Measurements from ENCODE around the gene GNG3.
"Not testable (repeated sequence)": the region's sequence is repeated elsewhere in the genome, so short reads cannot be mapped to it uniquely, and the experiment has no call there.

GNG3 gene

GRCh38 chr11:62716816-62717215, 9.3 kb downstream of the GNG3 start:
- no peak for DNase-seq (ENCODE audit: low read depth, low spot score)

DNA sequence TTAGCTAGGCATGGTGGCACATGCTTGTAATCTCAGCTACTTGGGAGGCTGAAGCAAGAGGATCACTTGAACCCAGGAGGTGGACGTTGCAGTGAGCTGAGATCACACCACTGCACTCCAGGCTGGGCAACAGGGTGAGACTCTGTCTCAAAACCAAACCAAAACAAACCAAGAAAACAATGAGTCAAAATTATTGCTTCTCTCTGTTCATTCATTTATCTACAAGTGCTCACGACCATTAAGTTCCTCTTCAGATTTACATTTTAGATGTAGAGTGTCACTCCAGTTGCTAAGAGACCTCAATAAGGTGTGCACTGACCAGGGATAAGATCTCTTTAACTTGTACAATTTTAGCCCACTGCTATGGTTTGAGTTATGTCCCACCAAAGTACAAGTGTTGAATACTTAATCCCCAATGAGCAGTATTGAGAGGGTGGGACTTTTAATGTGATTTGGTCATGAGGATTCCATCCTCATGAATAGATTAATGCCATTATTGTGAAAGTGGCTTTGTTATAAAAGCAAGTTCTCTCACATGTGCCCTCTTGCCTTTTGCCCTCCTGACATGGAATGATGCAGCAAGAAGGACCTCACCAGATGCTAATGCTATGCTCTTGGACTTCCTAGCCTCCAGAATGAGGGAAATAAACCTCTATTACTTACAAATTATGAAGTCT, 12.0 kb downstream of the GNG3 start:
- DNase-seq (ENCODE audit: low read depth, low spot score), result no peak

DNA sequence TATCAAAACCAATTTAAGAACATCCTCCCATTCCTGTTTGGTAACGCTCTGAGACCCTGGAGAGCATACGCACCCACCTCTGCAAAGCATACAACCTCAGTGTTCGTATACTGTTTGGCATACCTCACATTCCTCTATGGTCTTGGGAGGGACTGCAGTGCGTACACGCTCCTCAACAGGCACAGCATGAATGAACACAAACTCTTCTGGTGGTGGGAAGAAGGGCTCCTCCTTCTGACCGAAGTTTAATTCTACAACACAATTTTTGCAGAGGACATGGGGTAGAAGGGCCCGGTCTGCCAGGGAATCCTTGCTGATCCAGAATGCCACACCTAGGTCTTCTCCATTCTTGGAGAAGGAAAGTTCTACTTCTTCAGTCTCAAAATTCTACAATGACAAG, 14.5 kb downstream of the GNG3 start:
- no peak for DNase-seq (ENCODE audit: low read depth, low spot score)

DNA sequence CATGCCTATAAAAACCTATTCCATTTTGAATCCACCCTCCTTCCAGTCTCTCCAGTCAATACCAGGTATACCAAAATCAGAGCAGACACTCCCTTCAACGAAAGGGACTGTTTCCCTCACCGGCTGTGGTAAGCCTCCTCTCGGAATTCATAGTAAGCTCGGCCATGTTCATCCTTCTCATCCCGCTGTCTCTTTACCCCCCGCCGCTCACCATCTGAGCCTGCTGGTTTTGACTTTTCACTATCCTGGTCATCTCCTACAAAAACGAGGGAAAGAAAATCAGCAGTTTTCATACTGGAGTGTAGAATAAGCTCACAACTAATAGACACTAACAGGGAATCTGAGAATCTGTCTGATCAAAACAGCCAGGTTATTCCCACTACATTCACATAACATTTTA, 16.7 kb downstream of the GNG3 start:
- no peak for DNase-seq (ENCODE audit: low read depth, low spot score)

GRCh38 chr11:62725646-62726045, 18.2 kb downstream of the GNG3 start:
- DNase-seq (ENCODE audit: low read depth, low spot score), result no peak

DNA sequence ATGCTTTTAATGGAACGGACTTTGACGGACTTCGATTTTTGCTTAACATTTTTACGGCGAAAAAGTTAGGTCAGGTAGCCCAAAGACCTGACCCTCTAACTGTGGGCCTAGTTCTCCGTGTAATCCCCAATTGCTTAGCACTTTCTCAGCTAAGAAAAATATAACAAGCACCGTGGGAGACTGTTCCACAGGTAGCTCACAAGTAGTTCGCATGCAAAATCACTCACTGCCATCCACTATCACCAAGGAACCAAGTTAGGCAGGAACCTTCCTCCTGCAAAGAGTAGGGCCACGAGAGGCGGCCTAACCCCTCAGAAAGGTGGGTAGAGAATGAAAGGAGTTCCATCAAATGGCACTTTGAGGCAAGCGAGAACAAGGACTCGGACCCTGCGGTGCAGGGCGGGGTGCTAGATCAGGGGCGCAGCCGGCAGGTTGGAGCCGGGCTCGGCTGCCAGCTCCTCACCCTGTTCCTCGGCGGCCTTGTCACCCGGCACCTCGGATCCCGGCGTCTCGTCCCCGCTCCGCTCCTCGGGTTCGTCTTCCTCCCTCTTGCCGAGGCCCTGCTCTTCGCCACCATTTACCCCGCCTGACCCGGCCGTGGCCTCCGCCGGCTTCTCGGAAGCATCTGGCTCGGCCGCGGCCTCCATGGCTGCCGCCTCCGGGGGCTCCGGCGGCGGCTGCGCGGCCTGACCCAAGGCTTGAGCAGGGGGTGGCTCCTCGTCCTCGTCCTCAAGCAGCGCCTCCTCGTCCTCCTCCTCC, 18.9 kb downstream of the GNG3 start:
- no peak for DNase-seq (ENCODE audit: low read depth, low spot score)

- no peak for DNase-seq (ENCODE audit: low read depth, low spot score)
Observed at GRCh38 chr11:62726915-62727164, 19.4 kb downstream of the GNG3 start.

DNA sequence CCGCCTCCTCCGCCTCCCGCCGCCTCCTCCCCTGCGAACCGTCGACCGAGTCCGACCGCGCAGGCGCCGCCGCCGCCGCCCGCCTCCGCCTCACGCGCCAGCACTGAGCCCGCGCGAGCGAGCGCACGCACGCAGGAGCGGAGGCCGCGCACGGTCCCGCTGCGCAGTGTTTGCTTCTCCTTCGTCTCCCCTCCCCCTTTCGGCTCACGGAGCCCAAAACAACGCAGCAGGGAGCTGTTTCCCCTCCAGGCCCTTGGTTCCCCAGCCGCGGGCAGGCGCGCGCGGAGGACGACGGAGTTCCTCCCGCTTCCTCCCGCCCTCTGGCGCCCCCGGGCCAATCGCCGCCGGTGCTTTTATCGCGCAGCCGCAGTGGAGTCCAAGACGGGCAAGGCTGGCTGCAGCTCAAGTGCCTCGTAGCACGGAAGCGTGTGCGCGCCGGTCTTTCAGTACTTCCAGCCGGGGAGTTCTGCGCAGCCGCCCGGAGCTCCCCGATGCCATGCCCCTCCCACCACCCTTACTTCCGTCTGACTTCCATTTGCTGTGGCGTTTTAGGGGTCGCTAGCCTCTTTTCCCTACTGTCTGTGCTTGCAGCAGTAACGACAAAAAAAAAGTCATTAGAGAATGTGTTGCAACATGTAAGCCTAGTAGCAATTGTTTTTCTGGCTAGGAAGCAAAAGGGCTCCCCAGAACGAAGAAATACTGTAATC, 19.8 kb downstream of the GNG3 start, which contains the start of gene HNRNPUL2:
Gene HNRNPUL2, minus strand, starts transcription at position 293 of the 707 bp plus-strand sequence. CDS start 301 bp downstream, outside the sequence.
- peak; percentile 92 for DNase-seq (ENCODE audit: low read depth, low spot score)

GRCh38 chr11:62727872-62728170, 20.3 kb downstream of the GNG3 start:
- DNase-seq (ENCODE audit: low read depth, low spot score), result peak; percentile 91

DNA sequence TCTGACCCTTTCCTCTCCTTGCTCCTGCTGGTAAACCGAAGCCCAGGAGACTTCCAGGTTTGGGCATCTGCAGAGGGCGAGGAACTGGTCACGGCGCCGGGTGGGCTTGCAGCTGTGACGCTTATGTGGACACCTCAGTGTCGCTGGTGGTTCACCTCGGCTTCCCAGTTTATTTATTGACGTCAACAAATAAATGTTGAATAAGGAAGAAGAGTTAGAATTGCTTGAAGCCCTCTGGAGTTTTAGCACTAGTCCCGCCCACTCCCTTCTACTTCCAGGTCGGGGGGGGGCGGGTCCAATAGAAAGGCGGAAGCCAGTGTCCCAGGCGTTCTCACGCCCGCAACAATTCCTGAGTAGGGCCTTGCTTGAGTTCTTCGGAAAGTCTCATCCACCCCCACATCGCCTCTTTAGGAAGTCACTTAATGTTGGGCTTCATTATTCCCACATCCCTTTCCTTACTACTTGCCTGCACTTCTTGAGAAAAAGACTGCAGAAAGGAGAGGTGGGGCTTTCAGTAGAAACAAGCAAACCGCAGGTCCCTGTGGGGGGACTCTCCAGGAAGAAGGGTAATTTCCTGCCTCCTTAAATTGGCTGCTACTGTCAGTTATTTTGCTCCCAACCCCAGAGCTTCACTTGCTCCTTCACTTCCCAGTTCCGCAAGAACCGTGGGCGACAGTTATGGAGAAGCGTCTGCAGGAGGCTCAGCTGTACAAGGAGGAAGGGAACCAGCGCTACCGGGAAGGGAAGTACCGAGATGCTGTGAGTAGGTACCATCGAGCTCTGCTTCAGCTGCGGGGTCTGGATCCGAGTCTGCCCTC, 20.9 kb downstream of the GNG3 start, which contains the start of gene TTC9C:
Gene TTC9C, plus strand, starts transcription at position 316 of the 818 bp plus-strand sequence. Its CDS starts 363 bp downstream, at position 679.
- DNase-seq (ENCODE audit: low read depth, low spot score), result no peak

- DNase-seq (ENCODE audit: low read depth, low spot score), result not testable (repeated sequence)
Observed at GRCh38 chr11:62730076-62730475, 22.6 kb downstream of the GNG3 start.

GRCh38 chr11:62732830-62733229, 25.4 kb downstream of the GNG3 start:
- no peak for DNase-seq (ENCODE audit: low read depth, low spot score)

GRCh38 chr11:62737196-62737595, 29.7 kb downstream of the GNG3 start:
- no peak for DNase-seq (ENCODE audit: low read depth, low spot score)

DNA sequence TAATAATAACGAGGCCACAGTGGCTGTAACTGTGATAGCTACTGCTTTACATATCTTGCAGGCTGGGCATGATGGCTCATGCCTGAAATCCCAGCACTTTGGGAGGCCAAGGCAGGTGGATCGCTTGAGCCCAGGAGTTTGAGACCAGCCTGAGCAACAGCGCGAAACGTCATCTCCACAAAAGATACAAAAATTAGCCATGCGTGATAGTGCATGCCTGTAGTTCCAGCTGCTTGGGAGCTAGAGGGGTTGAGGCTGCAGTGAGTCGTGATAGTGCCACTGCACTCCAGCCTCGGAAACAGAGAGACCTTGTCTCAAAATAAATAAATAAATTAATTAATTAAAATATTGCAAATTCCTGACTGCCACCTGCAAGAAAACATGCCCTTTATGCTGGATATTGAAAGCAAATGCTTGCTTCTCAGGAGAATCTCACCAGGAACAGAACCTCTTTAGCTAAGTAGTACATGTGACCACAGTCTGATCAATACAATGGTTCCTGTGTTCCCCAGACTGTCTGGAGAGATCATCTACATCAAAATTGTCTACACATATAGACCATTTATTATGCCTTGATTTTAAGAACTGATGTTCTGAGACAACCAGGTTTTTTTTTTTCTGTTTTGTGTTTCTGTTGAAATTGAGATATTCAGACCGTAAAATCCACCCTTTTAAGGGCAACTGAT, 40.1 kb downstream of the GNG3 start:
- no peak for DNase-seq (ENCODE audit: low read depth, low spot score)

DNA sequence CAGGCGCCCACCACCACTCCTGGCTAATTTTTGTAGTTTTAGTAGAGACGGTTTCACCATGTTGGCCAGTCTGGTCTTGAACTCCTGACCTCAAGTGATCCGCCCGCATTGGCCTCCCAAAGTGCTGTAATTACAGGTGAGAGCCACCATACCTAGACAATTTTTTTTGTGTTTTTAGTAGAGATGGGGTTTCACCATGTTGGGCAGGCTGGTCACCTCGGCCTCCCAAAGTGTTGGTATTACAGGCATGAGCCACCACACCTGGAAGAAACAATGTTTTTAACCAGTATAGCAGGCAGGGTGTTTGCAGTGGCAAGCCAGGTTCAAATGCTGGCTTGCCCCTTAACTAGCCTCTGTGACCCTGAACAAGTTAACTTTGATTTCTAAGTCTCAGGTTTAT, 42.5 kb downstream of the GNG3 start:
- not testable (repeated sequence) for DNase-seq (ENCODE audit: low read depth, low spot score)

GRCh38 chr11:62752177-62752785, 44.8 kb downstream of the GNG3 start:
- no peak for DNase-seq (ENCODE audit: low read depth, low spot score)

- DNase-seq (ENCODE audit: low read depth, low spot score), result no peak
Observed at GRCh38 chr11:62752994-62753735, 45.7 kb downstream of the GNG3 start.

GRCh38 chr11:62753736-62754603, 46.5 kb downstream of the GNG3 start, which contains the start of gene ZBTB3:
ZBTB3 (minus strand) TSS chr11:62754160; CDS start chr11:62753664, 496 bp downstream.
- peak; percentile 99 for DNase-seq (ENCODE audit: low read depth, low spot score)

DNA sequence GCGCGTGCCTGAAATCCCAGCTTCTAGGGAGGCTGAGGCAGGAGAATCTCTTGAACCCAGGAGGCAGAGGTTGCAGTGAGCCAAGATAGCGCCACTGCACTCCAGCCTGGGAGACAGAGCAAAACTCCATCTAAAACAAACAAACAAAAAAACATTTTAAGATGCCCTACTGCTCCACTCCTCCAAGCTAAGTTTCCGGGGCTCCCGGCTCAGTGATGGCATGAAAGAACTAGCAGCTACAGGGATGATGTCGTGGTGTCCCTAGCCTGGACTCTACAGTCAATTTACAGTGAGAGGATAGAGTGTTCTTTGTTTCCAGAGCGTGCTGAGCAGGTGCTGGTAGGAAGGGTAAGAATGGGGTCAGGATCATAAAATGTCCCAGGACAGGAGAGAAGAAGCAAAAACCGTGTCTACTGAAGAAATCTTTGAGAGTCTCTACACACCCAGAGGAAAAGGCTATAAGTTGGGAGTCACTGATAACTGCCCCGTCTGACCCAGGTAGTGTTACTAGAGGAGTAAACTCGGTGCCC, 47.7 kb downstream of the GNG3 start:
- no peak for DNase-seq (ENCODE audit: low read depth, low spot score)

Data from iPS DF 19.7 (cell line).